ENCODE results near the gene GLI1. TPM values are rescaled to one million over a fixed set of nuclear protein-coding genes. Genes with fewer than 3 reads are reported as not detected.

The GLI1 gene
- total and polyA plus RNA-seq, 2 of the 13 experiments (the other 11 are each of a cell fraction or from before 2014, with no cell fraction given) = 0.09 to 0.20 TPM

DNA sequence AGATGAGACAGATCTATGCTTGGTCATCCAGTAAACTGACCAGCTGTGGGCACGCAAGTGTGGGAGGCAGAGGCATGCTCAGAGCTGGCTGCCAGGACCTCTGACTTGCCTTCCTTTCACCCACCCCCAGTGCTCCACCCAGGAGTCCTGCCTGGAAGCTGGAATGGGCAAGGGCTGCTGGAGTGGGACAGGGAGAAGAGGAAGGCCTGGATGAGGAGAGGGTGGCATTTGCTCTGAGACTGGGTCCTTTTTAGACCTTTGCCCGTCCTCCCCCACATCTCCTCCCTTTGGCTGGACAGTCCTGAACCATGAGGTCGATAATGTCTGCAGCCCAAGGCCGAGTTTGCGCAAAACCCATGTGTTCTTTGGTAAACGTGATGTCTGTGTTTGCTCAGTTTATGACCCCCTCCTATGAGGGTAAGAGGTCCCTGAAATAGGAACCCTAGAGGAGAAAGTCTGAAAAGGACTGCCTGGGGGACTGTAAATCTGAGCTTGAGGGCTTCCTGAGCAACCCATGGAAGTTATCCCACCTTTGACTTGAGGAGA, 8.3 kb upstream of the GLI1 start (continued):
- TF ChIP-seq ZNF547 (CRISPR knock-in tag; IDR thresholded peaks at IDR 0.05) (peak; percentile 52; the same call in 1 of the 2 replicates), HCFC1 (IDR thresholded peaks at IDR 0.05; ENCODE audit: low read depth, low read length) (no peak), ZNF329 (CRISPR knock-in tag; IDR thresholded peaks at IDR 0.05; ENCODE audit: low read depth) (peak; percentile 81; the same call in 1 of the 2 replicates), ASH2L (IDR thresholded peaks at IDR 0.05; ENCODE audit: insufficient read length, low read depth, low read length) (peak; percentile 71), ZNF251 (CRISPR knock-in tag; IDR thresholded peaks at IDR 0.05) (no peak), ZC3H4 (CRISPR knock-in tag; IDR thresholded peaks at IDR 0.05; ENCODE audit: borderline replicate concordance) (peak; percentile 33; the same call in 1 of the 2 replicates), RFXAP (CRISPR knock-in tag; IDR thresholded peaks at IDR 0.05; ENCODE audit: borderline replicate concordance) (no peak), NR2F6 (IDR thresholded peaks at IDR 0.05) (peak; percentile 95), NR2F6 (CRISPR knock-in tag; IDR thresholded peaks at IDR 0.05) (peak; percentile 98), DMAP1 (CRISPR knock-in tag; IDR thresholded peaks at IDR 0.05) (peak; percentile 97), JUND (CRISPR knock-in tag; IDR thresholded peaks at IDR 0.05) (peak; percentile 83), ARNTL (CRISPR knock-in tag; IDR thresholded peaks at IDR 0.05) (peak; percentile 98), SIX1 (CRISPR knock-in tag; IDR thresholded peaks at IDR 0.05; ENCODE audit: borderline replicate concordance) (peak; percentile 90), ZBTB42 (CRISPR knock-in tag; IDR thresholded peaks at IDR 0.05) (no peak), KDM1A (CRISPR knock-in tag; IDR thresholded peaks at IDR 0.05) (peak; percentile 88; the same call in 1 of the 2 replicates), ZNF10 (CRISPR knock-in tag; IDR thresholded peaks at IDR 0.05; ENCODE audit: borderline replicate concordance, low read depth) (no peak), ZNF709 (CRISPR knock-in tag; IDR thresholded peaks at IDR 0.05) (0 out of 2 replicates have a peak, but pooled peaks have one; percentile 42), ZSCAN5A (CRISPR knock-in tag; IDR thresholded peaks at IDR 0.05; ENCODE audit: borderline replicate concordance) (peak; percentile 90; the same call in 1 of the 2 replicates), TEAD2 (CRISPR knock-in tag; IDR thresholded peaks at IDR 0.05) (no peak), ISL2 (CRISPR knock-in tag; IDR thresholded peaks at IDR 0.05) (peak; percentile 85), ZNF883 (CRISPR knock-in tag; IDR thresholded peaks at IDR 0.05; ENCODE audit: not compliant biosample characterization) (peak; percentile 84), SNRNP70 (IDR thresholded peaks at IDR 0.05; ENCODE audit: low read depth, low read length) (no peak)
- TF ChIP-seq, protein P1, sequence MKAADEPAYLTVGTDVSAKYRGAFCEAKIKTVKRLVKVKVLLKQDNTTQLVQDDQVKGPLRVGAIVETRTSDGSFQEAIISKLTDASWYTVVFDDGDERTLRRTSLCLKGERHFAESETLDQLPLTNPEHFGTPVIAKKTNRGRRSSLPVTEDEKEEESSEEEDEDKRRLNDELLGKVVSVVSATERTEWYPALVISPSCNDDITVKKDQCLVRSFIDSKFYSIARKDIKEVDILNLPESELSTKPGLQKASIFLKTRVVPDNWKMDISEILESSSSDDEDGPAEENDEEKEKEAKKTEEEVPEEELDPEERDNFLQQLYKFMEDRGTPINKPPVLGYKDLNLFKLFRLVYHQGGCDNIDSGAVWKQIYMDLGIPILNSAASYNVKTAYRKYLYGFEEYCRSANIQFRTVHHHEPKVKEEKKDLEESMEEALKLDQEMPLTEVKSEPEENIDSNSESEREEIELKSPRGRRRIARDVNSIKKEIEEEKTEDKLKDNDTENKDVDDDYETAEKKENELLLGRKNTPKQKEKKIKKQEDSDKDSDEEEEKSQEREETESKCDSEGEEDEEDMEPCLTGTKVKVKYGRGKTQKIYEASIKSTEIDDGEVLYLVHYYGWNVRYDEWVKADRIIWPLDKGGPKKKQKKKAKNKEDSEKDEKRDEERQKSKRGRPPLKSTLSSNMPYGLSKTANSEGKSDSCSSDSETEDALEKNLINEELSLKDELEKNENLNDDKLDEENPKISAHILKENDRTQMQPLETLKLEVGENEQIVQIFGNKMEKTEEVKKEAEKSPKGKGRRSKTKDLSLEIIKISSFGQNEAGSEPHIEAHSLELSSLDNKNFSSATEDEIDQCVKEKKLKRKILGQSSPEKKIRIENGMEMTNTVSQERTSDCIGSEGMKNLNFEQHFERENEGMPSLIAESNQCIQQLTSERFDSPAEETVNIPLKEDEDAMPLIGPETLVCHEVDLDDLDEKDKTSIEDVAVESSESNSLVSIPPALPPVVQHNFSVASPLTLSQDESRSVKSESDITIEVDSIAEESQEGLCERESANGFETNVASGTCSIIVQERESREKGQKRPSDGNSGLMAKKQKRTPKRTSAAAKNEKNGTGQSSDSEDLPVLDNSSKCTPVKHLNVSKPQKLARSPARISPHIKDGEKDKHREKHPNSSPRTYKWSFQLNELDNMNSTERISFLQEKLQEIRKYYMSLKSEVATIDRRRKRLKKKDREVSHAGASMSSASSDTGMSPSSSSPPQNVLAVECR (CRISPR knock-in tag; IDR thresholded peaks at IDR 0.05; ENCODE audit: borderline replicate concordance) = peak; percentile 84; the same call in 1 of the 2 replicates
- TF ChIP-seq, protein P2, sequence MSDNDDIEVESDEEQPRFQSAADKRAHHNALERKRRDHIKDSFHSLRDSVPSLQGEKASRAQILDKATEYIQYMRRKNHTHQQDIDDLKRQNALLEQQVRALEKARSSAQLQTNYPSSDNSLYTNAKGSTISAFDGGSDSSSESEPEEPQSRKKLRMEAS (IDR thresholded peaks at IDR 0.05) = no peak
- TF ChIP-seq, protein P3, sequence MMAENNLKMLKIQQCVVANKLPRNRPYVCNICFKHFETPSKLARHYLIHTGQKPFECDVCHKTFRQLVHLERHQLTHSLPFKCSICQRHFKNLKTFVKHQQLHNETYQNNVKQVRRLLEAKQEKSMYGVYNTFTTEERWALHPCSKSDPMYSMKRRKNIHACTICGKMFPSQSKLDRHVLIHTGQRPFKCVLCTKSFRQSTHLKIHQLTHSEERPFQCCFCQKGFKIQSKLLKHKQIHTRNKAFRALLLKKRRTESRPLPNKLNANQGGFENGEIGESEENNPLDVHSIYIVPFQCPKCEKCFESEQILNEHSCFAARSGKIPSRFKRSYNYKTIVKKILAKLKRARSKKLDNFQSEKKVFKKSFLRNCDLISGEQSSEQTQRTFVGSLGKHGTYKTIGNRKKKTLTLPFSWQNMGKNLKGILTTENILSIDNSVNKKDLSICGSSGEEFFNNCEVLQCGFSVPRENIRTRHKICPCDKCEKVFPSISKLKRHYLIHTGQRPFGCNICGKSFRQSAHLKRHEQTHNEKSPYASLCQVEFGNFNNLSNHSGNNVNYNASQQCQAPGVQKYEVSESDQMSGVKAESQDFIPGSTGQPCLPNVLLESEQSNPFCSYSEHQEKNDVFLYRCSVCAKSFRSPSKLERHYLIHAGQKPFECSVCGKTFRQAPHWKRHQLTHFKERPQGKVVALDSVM (CRISPR knock-in tag; IDR thresholded peaks at IDR 0.05) = peak; percentile 18; the same call in 1 of the 2 replicates

Data from HepG2 (cell line).